T-cell (primary cell): Measurements from ENCODE around the gene PKM. TPM values are rescaled to one million over a fixed set of nuclear protein-coding genes. Genes with fewer than 3 reads are reported as not detected.

Experiments used
- ATAC-seq, 4 experiments: fragments of 200-7000 bp in 3 of 4; fragments of 150-1000 bp in 1 of 4; cut with Tn5 transposase; replicated peaks in 1 of 4; 1 replicate in 3 of 4; 2 replicates in 1 of 4; pipeline ENCODE4 v1.10.0; 2021; ENCODE audit warnings: moderate library complexity in 3 of 4, mild to moderate bottlenecking in 2 of 4, moderate number of reproducible peaks in 1 of 4
- CTCF ChIA-PET, 2 donors: fragments of 300-600 bp; sonication (Branson Sonifier 250); formaldehyde crosslinking; loops; one replicate each; lab custom pipeline; 2022; ENCODE audit warnings: antibody characterized with exemption in 2 of 2; lab: Charles Lee
- POLR2A ChIA-PET, 2 donors: fragments of 300-600 bp; sonication (Branson Sonifier 250); formaldehyde crosslinking; loops; one replicate each; lab custom pipeline; 2022; ENCODE audit warnings: antibody characterized with exemption in 2 of 2; lab: Charles Lee
- DNase-seq, 35 experiments: peaks; one replicate each; pipeline versions ENCODE4 v3.0.0 to v3.0.0-alpha.2; 2013 to 2023
- H3K27ac ChIP-seq: one replicate; pipeline ENCODE4 v1.5.1; 2013; ENCODE audit warnings: low read length
- H3K27me3 ChIP-seq, 2 experiments: replicated peaks in 1 of 2; 1 replicate in 1 of 2; 2 replicates in 1 of 2; pipeline versions ENCODE4 v1.6.1 to v1.7.0; 2013; ENCODE audit warnings: low read length in 1 of 2, mixed read lengths in 1 of 2; ENCODE audit not compliant: control insufficient read depth in 2 of 2, insufficient read depth in 2 of 2; ENCODE audit errors: extremely low read depth in 1 of 2
- H3K36me3 ChIP-seq, 2 donors: 1 replicate in 1 of 2; 2 replicates in 1 of 2; pipeline versions ENCODE4 v1.6.1 to v1.7.0; 2013; ENCODE audit warnings: low read length in 1 of 2; ENCODE audit not compliant: control insufficient read depth in 2 of 2, insufficient read depth in 1 of 2; ENCODE audit errors: extremely low read depth in 1 of 2
- H3K4me1 ChIP-seq, 2 experiments: 1 replicate in 1 of 2; 2 replicates in 1 of 2; pipeline versions ENCODE4 v1.6.1 to v1.7.0; 2013; ENCODE audit warnings: low read length in 2 of 2, mixed read lengths in 1 of 2; ENCODE audit not compliant: insufficient read depth in 2 of 2, control insufficient read depth in 1 of 2; ENCODE audit errors: extremely low read depth in 1 of 2
- H3K4me3 ChIP-seq, 2 donors: 1 replicate in 1 of 2; 2 replicates in 1 of 2; pipeline versions ENCODE4 v1.5.1 to v1.7.0; 2013; ENCODE audit warnings: mild to moderate bottlenecking in 2 of 2, low read length in 1 of 2, moderate library complexity in 1 of 2; ENCODE audit not compliant: control insufficient read depth in 1 of 2; ENCODE audit errors: extremely low read depth in 1 of 2
- H3K9me3 ChIP-seq: 2 replicates; pipeline ENCODE4 v1.7.0; 2013
- H3K27ac Mint-ChIP-seq, 2 donors: one replicate each; pipeline ENCODE4 v1.8.0; 2020 to 2021; ENCODE audit warnings: mild to moderate bottlenecking in 2 of 2, mixed read lengths in 2 of 2
- H3K27me3 Mint-ChIP-seq, 2 donors: one replicate each; pipeline ENCODE4 v1.8.0; 2021 to 2022; ENCODE audit warnings: mixed read lengths in 2 of 2
- H3K36me3 Mint-ChIP-seq: one replicate; pipeline ENCODE4 v1.8.0; 2021; ENCODE audit warnings: mixed read lengths
- H3K4me1 Mint-ChIP-seq, 3 donors: one replicate each; pipeline ENCODE4 v1.8.0; 2020 to 2022; ENCODE audit warnings: mixed read lengths in 3 of 3, mild to moderate bottlenecking in 1 of 3
- H3K4me3 Mint-ChIP-seq, 3 donors: one replicate each; pipeline ENCODE4 v1.8.0; 2020 to 2022; ENCODE audit warnings: mild to moderate bottlenecking in 3 of 3, mixed read lengths in 3 of 3, moderate library complexity in 3 of 3
- H3K9me3 Mint-ChIP-seq, 3 donors: one replicate each; pipeline ENCODE4 v1.8.0; 2020 to 2022; ENCODE audit warnings: mixed read lengths in 3 of 3
- WGBS: methylation state at CpG from one replicate; pipeline ENCODE4 v1.1.5; 2013; ENCODE audit warnings: missing lambda C conversion rate; ENCODE audit not compliant: insufficient coverage; 5-methylcytosine and 5-hydroxymethylcytosine counted together
- total RNA-seq, 35 experiments: library from RNA in 6 of 35; stranded (reverse) in 6 of 35; fragments of 120-200 nt in 1 of 35; gene quantifications; one replicate each; pipeline versions ENCODE4 v1.2.1 to v1.2.4 and lab custom pipeline; 2013 to 2026

Gene PKM
- total RNA-seq, 5 donors from 2014 or later (not counting 1 experiment from before 2014, with no cell fraction given), result 293 to 412 (median 370) TPM

GRCh38 chr15:72230197-72231065 is 559 bp downstream of the PKM start:
- peak overlapping the region; percentile 79 for H3K27ac ChIP-seq
- WGBS, result under 1% methylated on average over 69 of the region's 79 CpGs
- H3K4me1 Mint-ChIP-seq, result peaks cover 53 to 61% (median 59%) of the 10 kb centered on the region in 3 donors
- no peaks in the 10 kb centered on the region for H3K27me3 Mint-ChIP-seq
- no peaks in the 10 kb centered on the region for H3K27me3 ChIP-seq
- H3K9me3 Mint-ChIP-seq, result no peaks in the 10 kb centered on the region
- H3K4me3 ChIP-seq, result peak overlapping the region; percentile 82 to 96
- H3K36me3 ChIP-seq, result peaks cover 0 to 5% of the 10 kb centered on the region in 2 donors
- ChIA-PET CTCF (interaction anchor here (0.7 to 1.1 kb wide), 3 partner anchors 10 to 82 kb away, joined by 3 to 8 read pairs (median 3); no protein-coding TSS in a partner anchor), POLR2A (interaction anchor here in 1 of 2 donors (0.6 kb wide), 1 partner anchor 458 kb away, joined by 10 read pairs; no protein-coding TSS in a partner anchor)
- H3K4me1 ChIP-seq, result peaks cover 29 to 61% of the 10 kb centered on the region in 2 experiments
- H3K9me3 ChIP-seq, result no peaks in the 10 kb centered on the region
- H3K4me3 Mint-ChIP-seq, result peak overlapping the region; percentile 97 to 100 (median 97)
- peak overlapping the region; percentile 94 to 96 for H3K27ac Mint-ChIP-seq
- peaks cover 3% of the 10 kb centered on the region for H3K36me3 Mint-ChIP-seq
- DNase-seq (peak in 28 of 35 experiments; percentile 2 to 60 (median 26)), ATAC-seq (peak; percentile 0 to 1 (median 0))

GRCh38 chr15:72229947-72230196 is 1.1 kb downstream of the PKM start:
- H3K4me1 Mint-ChIP-seq, result peaks cover 56 to 63% (median 62%) of the 10 kb centered on the region in 3 donors
- POLR2A ChIA-PET, result interaction anchor here (0.5 to 0.6 kb wide), 2 partner anchors 234 to 458 kb away, joined by 3 to 10 read pairs; no protein-coding TSS in a partner anchor
- WGBS, result under 1% methylated on average over 29 of the region's 29 CpGs
- Histone ChIP-seq H3K27me3 (no peaks in the 10 kb centered on the region), H3K36me3 (peaks cover 0 to 5% of the 10 kb centered on the region in 2 donors), H3K4me3 (peak overlapping the region; percentile 82 to 96), H3K9me3 (no peaks in the 10 kb centered on the region), H3K27ac (peak overlapping the region; percentile 79), H3K4me1 (peaks cover 31 to 64% of the 10 kb centered on the region in 2 experiments)
- ATAC-seq (no peak), DNase-seq (peak in 2 of 35 experiments; percentile 4 to 36)
- H3K27me3 Mint-ChIP-seq, result no peaks in the 10 kb centered on the region
- H3K4me3 Mint-ChIP-seq, result peak overlapping the region; percentile 90 to 97 (median 96)
- peaks cover 3% of the 10 kb centered on the region for H3K36me3 Mint-ChIP-seq
- CTCF ChIA-PET, result interaction anchor here (0.7 to 1.1 kb wide), 3 partner anchors 9 to 83 kb away, joined by 3 to 8 read pairs (median 3); no protein-coding TSS in a partner anchor
- no peaks in the 10 kb centered on the region for H3K9me3 Mint-ChIP-seq
- peak overlapping the region; percentile 95 to 98 for H3K27ac Mint-ChIP-seq

GRCh38 chr15:72229076-72229946 is 1.7 kb downstream of the PKM start:
- CTCF ChIA-PET, result interaction anchor here in 1 of 2 donors (0.9 to 1.1 kb wide), 2 partner anchors 9 to 84 kb away, joined by 3 read pairs; no protein-coding TSS in a partner anchor
- H3K4me3 Mint-ChIP-seq, result peak overlapping the region; percentile 90 to 97 (median 96)
- Histone ChIP-seq H3K27ac (peak overlapping the region; percentile 79), H3K4me3 (peak overlapping the region; percentile 82 to 96), H3K4me1 (peaks cover 31 to 68% of the 10 kb centered on the region in 2 experiments), H3K9me3 (no peaks in the 10 kb centered on the region), H3K36me3 (peaks cover 0 to 7% of the 10 kb centered on the region in 2 donors), H3K27me3 (no peaks in the 10 kb centered on the region)
- H3K27ac Mint-ChIP-seq, result peak overlapping the region; percentile 95 to 98
- H3K27me3 Mint-ChIP-seq, result no peaks in the 10 kb centered on the region
- no peaks in the 10 kb centered on the region for H3K9me3 Mint-ChIP-seq
- POLR2A ChIA-PET, result interaction anchor here (0.5 to 0.6 kb wide), 2 partner anchors 234 to 459 kb away, joined by 3 to 10 read pairs; no protein-coding TSS in a partner anchor
- ATAC-seq (peak in 1 of 4 experiments; percentile 10), DNase-seq (peak in 29 of 35 experiments; percentile 8 to 76 (median 31))
- peaks cover 57 to 64% (median 62%) of the 10 kb centered on the region in 3 donors for H3K4me1 Mint-ChIP-seq
- WGBS, result 0% methylated on average over 8 of the region's 25 CpGs
- peaks cover 4% of the 10 kb centered on the region for H3K36me3 Mint-ChIP-seq

GRCh38 chr15:72227720-72228119 is 3.3 kb downstream of the PKM start:
- H3K4me1 Mint-ChIP-seq, result peaks cover 69 to 73% (median 72%) of the 10 kb centered on the region in 3 donors
- peak overlapping the region; percentile 79 for H3K27ac ChIP-seq
- POLR2A ChIA-PET, result interaction anchor here in 1 of 2 donors (0.6 to 1.4 kb wide), 4 partner anchors 11 to 261 kb away, joined by 3 to 7 read pairs (median 4); no protein-coding TSS in a partner anchor
- peaks cover 29 to 74% of the 10 kb centered on the region in 2 experiments for H3K4me1 ChIP-seq
- peak overlapping the region; percentile 28 to 96 for H3K4me3 ChIP-seq
- ATAC-seq (no peak), DNase-seq (peak in 1 of 35 experiments; percentile 6)
- no peaks in the 10 kb centered on the region for H3K9me3 Mint-ChIP-seq
- no peaks in the 10 kb centered on the region for H3K27me3 ChIP-seq
- H3K36me3 ChIP-seq, result peaks cover 0 to 12% of the 10 kb centered on the region in 2 donors
- H3K36me3 Mint-ChIP-seq, result peaks cover 15% of the 10 kb centered on the region
- peak overlapping the region; percentile 95 to 98 for H3K27ac Mint-ChIP-seq
- CTCF ChIA-PET, result interaction anchor here (0.6 to 2.6 kb wide), 12 partner anchors 28 to 581 kb away, joined by 3 to 20 read pairs (median 4); partner anchors contain the start of genes BBS4 (in 1 of the 2), GRAMD2A (in 1 of the 2) and HIGD2B (in 1 of the 2)
- no CpG with 5 or more reads among the region's 4 CpGs for WGBS
- H3K4me3 Mint-ChIP-seq, result peak overlapping the region; percentile 90 to 97 (median 96)
- H3K27me3 Mint-ChIP-seq, result no peaks in the 10 kb centered on the region
- no peaks in the 10 kb centered on the region for H3K9me3 ChIP-seq

GRCh38 chr15:72227192-72227586 is 3.8 kb downstream of the PKM start:
- POLR2A ChIA-PET, result interaction anchor here (0.7 to 1.4 kb wide), 7 partner anchors 11 to 247 kb away, joined by 3 to 7 read pairs (median 3); partner anchors contain the start of gene ARIH1 (in 1 of the 2)
- CTCF ChIA-PET, result interaction anchor here in 1 of 2 donors (0.5 to 2.6 kb wide), 10 partner anchors 26 to 582 kb away, joined by 3 to 20 read pairs (median 4); partner anchors contain the start of genes BBS4, GRAMD2A and HIGD2B
- Mint-ChIP-seq H3K27me3 (no peaks in the 10 kb centered on the region), H3K4me3 (peak overlapping the region; percentile 70 to 97 (median 71)), H3K4me1 (peaks cover 69 to 73% (median 72%) of the 10 kb centered on the region in 3 donors), H3K9me3 (no peaks in the 10 kb centered on the region), H3K27ac (peak overlapping the region; percentile 83 to 95), H3K36me3 (peaks cover 19% of the 10 kb centered on the region)
- H3K4me3 ChIP-seq, result peak overlapping the region in 1 of 2 donors; percentile 1
- no peaks in the 10 kb centered on the region for H3K9me3 ChIP-seq
- peaks cover 26 to 74% of the 10 kb centered on the region in 2 experiments for H3K4me1 ChIP-seq
- H3K27ac ChIP-seq, result peak overlapping the region; percentile 79
- H3K36me3 ChIP-seq, result peaks cover 4 to 16% of the 10 kb centered on the region in 2 donors
- peak in 4 of 35 experiments; percentile 5 to 54 (median 28) for DNase-seq
- peak in 1 of 4 experiments; percentile 15 for ATAC-seq
- WGBS, result 0% methylated on average over 1 of the region's 8 CpGs
- H3K27me3 ChIP-seq, result no peaks in the 10 kb centered on the region
